ENCODE measurements around the gene CCL23. TPM values are rescaled to one million over a fixed set of nuclear protein-coding genes. Genes with fewer than 3 reads are reported as not detected.

CCL23 gene
- polyA plus RNA-seq, 1 experiment, result not detected

- no peak for DNase-seq (ENCODE audit: low read depth)
- ChIA-PET CTCF (no interaction called here), POLR2A (no interaction called here)
- H3K4me3 ChIP-seq (ENCODE audit: low read depth, low read length), result no peak overlapping the region
- H3K27me3 ChIP-seq (ENCODE audit: control insufficient read depth, insufficient read depth, low read length), result no peaks in the 10 kb centered on the region
- TF ChIP-seq CTCF (IDR thresholded peaks at IDR 0.05; ENCODE audit: insufficient read depth, low read depth, low read length), result no peak
- no peaks in the 10 kb centered on the region for H3K36me3 ChIP-seq (ENCODE audit: control insufficient read depth, insufficient read depth, low read length)
These were observed 18.5 kb upstream of the CCL23 start for GRCh38 chr17:36036235-36036634.

- Histone ChIP-seq H3K4me3 (ENCODE audit: low read depth, low read length) (no peak overlapping the region), H3K36me3 (ENCODE audit: control insufficient read depth, insufficient read depth, low read length) (no peaks in the 10 kb centered on the region), H3K27me3 (ENCODE audit: control insufficient read depth, insufficient read depth, low read length) (no peaks in the 10 kb centered on the region)
- CTCF ChIA-PET, result no interaction called here
- DNase-seq (ENCODE audit: low read depth), result no peak
- POLR2A ChIA-PET, result no interaction called here
- TF ChIP-seq CTCF (IDR thresholded peaks at IDR 0.05; ENCODE audit: insufficient read depth, low read depth, low read length), result no peak
These were observed 16.4 kb upstream of the CCL23 start for GRCh38 chr17:36034127-36034526.

GRCh38 chr17:36030956-36031355, 13.2 kb upstream of the CCL23 start:
- H3K4me3 ChIP-seq (ENCODE audit: low read depth, low read length), result no peak overlapping the region
- POLR2A ChIA-PET, result no interaction called here
- DNase-seq (ENCODE audit: low read depth), result no peak
- no peaks in the 10 kb centered on the region for H3K27me3 ChIP-seq (ENCODE audit: control insufficient read depth, insufficient read depth, low read length)
- CTCF ChIA-PET, result no interaction called here
- H3K36me3 ChIP-seq (ENCODE audit: control insufficient read depth, insufficient read depth, low read length), result no peaks in the 10 kb centered on the region
- TF ChIP-seq CTCF (IDR thresholded peaks at IDR 0.05; ENCODE audit: insufficient read depth, low read depth, low read length), result no peak

GRCh38 chr17:36027761-36028160, 10.0 kb upstream of the CCL23 start:
- DNase-seq (ENCODE audit: low read depth), result no peak
- no peak for TF ChIP-seq CTCF (IDR thresholded peaks at IDR 0.05; ENCODE audit: insufficient read depth, low read depth, low read length)
- H3K4me3 ChIP-seq (ENCODE audit: low read depth, low read length), result no peak overlapping the region
- ChIA-PET CTCF (no interaction called here), POLR2A (no interaction called here)
- no peaks in the 10 kb centered on the region for H3K27me3 ChIP-seq (ENCODE audit: control insufficient read depth, insufficient read depth, low read length)
- no peaks in the 10 kb centered on the region for H3K36me3 ChIP-seq (ENCODE audit: control insufficient read depth, insufficient read depth, low read length)

- ChIA-PET POLR2A (no interaction called here), CTCF (interaction anchor here (0.7 to 1.1 kb wide), 2 partner anchors 19 to 124 kb away, joined by 3 read pairs; no protein-coding TSS in a partner anchor)
- Histone ChIP-seq H3K36me3 (ENCODE audit: control insufficient read depth, insufficient read depth, low read length) (no peaks in the 10 kb centered on the region), H3K4me3 (ENCODE audit: low read depth, low read length) (no peak overlapping the region), H3K27me3 (ENCODE audit: control insufficient read depth, insufficient read depth, low read length) (no peaks in the 10 kb centered on the region)
- no peak for DNase-seq (ENCODE audit: low read depth)
- TF ChIP-seq CTCF (IDR thresholded peaks at IDR 0.05; ENCODE audit: insufficient read depth, low read depth, low read length), result no peak
These were observed 6.5 kb upstream of the CCL23 start for GRCh38 chr17:36024106-36024869.
